NB4 (cell line): ENCODE measurements around the gene GHITM.

ENCODE experiments used
- DNase-seq: peaks from one replicate; pipeline ENCODE4 v3.0.0; 2010; ENCODE audit warnings: low read depth
- H3K4me3 ChIP-seq: one replicate; pipeline ENCODE4 v1.5.1; 2011; ENCODE audit warnings: mild to moderate bottlenecking, low read depth, low read length, moderate library complexity
- MAX ChIP-seq: IDR thresholded peaks from 2 replicates; pipeline ENCODE4 v1.6.1; 2011; ENCODE audit warnings: low read depth, low read length
- MYC ChIP-seq: IDR thresholded peaks from 2 replicates; pipeline ENCODE4 v1.6.1; 2011; ENCODE audit warnings: low read depth, low read length
- POLR2A ChIP-seq: IDR thresholded peaks from 2 replicates; pipeline ENCODE4 v1.6.1; 2011; ENCODE audit warnings: mild to moderate bottlenecking; ENCODE audit not compliant: insufficient read length; ENCODE audit errors: extremely low read depth
- TF ChIP-seq, protein P1 (sequence below): IDR thresholded peaks from one replicate; pipeline ENCODE4 v1.5.1; 2012; ENCODE audit warnings: low read depth, low read length

GHITM gene

DNA sequence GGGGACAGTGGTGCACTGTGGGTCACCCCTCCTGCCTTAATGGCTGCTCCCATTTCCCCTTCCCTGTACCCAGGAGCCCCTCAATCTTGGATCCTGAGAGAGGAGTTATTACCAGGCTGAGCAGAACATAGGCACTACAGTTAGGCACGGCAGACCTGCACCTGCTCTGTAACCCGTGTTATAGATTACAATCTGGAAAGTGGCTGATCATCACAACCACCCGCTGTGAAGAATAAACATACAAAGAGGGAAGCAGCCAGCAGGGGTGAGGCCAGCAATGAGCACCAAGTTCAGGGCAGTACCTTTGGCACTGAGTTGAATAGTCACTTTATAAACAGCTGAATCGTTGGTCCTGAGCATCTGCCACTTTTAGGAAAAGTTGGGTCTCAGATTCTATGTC, 56.8 kb downstream of the GHITM start:
- peak; percentile 44 for DNase-seq
- TF ChIP-seq MYC (no peak), MAX (no peak), POLR2A (no peak)
- TF ChIP-seq, protein P1, sequence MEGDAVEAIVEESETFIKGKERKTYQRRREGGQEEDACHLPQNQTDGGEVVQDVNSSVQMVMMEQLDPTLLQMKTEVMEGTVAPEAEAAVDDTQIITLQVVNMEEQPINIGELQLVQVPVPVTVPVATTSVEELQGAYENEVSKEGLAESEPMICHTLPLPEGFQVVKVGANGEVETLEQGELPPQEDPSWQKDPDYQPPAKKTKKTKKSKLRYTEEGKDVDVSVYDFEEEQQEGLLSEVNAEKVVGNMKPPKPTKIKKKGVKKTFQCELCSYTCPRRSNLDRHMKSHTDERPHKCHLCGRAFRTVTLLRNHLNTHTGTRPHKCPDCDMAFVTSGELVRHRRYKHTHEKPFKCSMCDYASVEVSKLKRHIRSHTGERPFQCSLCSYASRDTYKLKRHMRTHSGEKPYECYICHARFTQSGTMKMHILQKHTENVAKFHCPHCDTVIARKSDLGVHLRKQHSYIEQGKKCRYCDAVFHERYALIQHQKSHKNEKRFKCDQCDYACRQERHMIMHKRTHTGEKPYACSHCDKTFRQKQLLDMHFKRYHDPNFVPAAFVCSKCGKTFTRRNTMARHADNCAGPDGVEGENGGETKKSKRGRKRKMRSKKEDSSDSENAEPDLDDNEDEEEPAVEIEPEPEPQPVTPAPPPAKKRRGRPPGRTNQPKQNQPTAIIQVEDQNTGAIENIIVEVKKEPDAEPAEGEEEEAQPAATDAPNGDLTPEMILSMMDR, result no peak
- no peak overlapping the region for H3K4me3 ChIP-seq

GRCh38 chr10:84196941-84197340, 57.6 kb downstream of the GHITM start:
- no peak overlapping the region for H3K4me3 ChIP-seq
- no peak for DNase-seq
- TF ChIP-seq MAX (no peak), POLR2A (no peak), MYC (no peak)
- TF ChIP-seq, protein P1, result no peak

GRCh38 chr10:84197643-84198042, 58.3 kb downstream of the GHITM start:
- TF ChIP-seq MYC, result no peak
- no peak for TF ChIP-seq MAX
- TF ChIP-seq POLR2A, result no peak
- TF ChIP-seq, protein P1, result no peak
- DNase-seq, result no peak
- H3K4me3 ChIP-seq, result no peak overlapping the region

- DNase-seq, result no peak
- TF ChIP-seq, protein P1, result no peak
- no peak for TF ChIP-seq MAX
- H3K4me3 ChIP-seq, result no peak overlapping the region
Observed at GRCh38 chr10:84198206-84198915, 59.1 kb downstream of the GHITM start.

- H3K4me3 ChIP-seq, result no peak overlapping the region
- no peak for DNase-seq
- TF ChIP-seq MYC (no peak), MAX (no peak), POLR2A (no peak)
- TF ChIP-seq, protein P1, result no peak
Observed at GRCh38 chr10:84200537-84201243, 61.4 kb downstream of the GHITM start.
